Caco-2 (cell line): ENCODE results near the gene TMEM88. TPM values are rescaled to one million over a fixed set of nuclear protein-coding genes. Genes with fewer than 3 reads are reported as not detected.

Experiments used
- BruUV-seq: library from RNA; stranded (reverse); fragments of 400-500 nt; replicated peaks from 2 replicates; lab custom pipeline; 2021; lab: Mats Ljungman, UMichigan
- CTCF ChIA-PET: fragments of 300-600 bp; sonication (Branson Sonifier 250); formaldehyde crosslinking; loops from one replicate; lab custom pipeline; 2022; ENCODE audit warnings: antibody characterized with exemption; lab: Charles Lee
- POLR2A ChIA-PET: fragments of 300-600 bp; sonication (Branson Sonifier 250); formaldehyde crosslinking; loops from one replicate; lab custom pipeline; 2022; ENCODE audit warnings: antibody characterized with exemption; lab: Charles Lee
- DNase-seq, 2 experiments: peaks; one replicate each; pipeline versions ENCODE4 v3.0.0 to v3.0.0-alpha.2; 2020 to 2022
- H3K27me3 ChIP-seq: replicated peaks from 2 replicates; pipeline ENCODE4 v1.6.0; 2011; ENCODE audit warnings: low read length; ENCODE audit not compliant: control insufficient read depth, insufficient read depth
- H3K36me3 ChIP-seq: 2 replicates; pipeline ENCODE4 v1.5.1; 2011; ENCODE audit warnings: low read length; ENCODE audit not compliant: control insufficient read depth, insufficient read depth
- H3K4me1 ChIP-seq: fragments of 250-450 bp; sonication (Bioruptor Pico); 2 replicates; pipeline ENCODE4 v1.5.1; 2020; ENCODE audit warnings: mild to moderate bottlenecking
- H3K4me3 ChIP-seq: 2 replicates; pipeline ENCODE4 v1.5.1; 2011; ENCODE audit warnings: low read depth, mild to moderate bottlenecking, control low read depth, low read length
- H3K9me3 ChIP-seq: fragments of 250-450 bp; sonication (Bioruptor Pico); 2 replicates; pipeline ENCODE4 v1.5.1; 2020; ENCODE audit warnings: mild to moderate bottlenecking, moderate library complexity
- H3K27ac Mint-ChIP-seq: one replicate; pipeline ENCODE4 v1.8.0; 2022; ENCODE audit warnings: mixed read lengths; ENCODE audit not compliant: unreplicated experiment
- H3K27me3 Mint-ChIP-seq: one replicate; pipeline ENCODE4 v1.8.0; 2022; ENCODE audit warnings: mixed read lengths; ENCODE audit not compliant: insufficient read depth, unreplicated experiment
- H3K36me3 Mint-ChIP-seq: one replicate; pipeline ENCODE4 v1.8.0; 2022; ENCODE audit warnings: mild to moderate bottlenecking, mixed read lengths; ENCODE audit not compliant: insufficient read depth, unreplicated experiment
- H3K4me1 Mint-ChIP-seq: one replicate; pipeline ENCODE4 v1.8.0; 2022; ENCODE audit warnings: low read depth, mixed read lengths; ENCODE audit not compliant: unreplicated experiment
- H3K4me3 Mint-ChIP-seq: one replicate; pipeline ENCODE4 v1.8.0; 2022; ENCODE audit warnings: mild to moderate bottlenecking, moderate library complexity, mixed read lengths; ENCODE audit not compliant: unreplicated experiment
- H3K9me3 Mint-ChIP-seq: one replicate; pipeline ENCODE4 v1.8.0; 2022; ENCODE audit warnings: mixed read lengths; ENCODE audit not compliant: unreplicated experiment
- CTCF ChIP-seq, 2 experiments: fragments of 200-600 bp in 1 of 2; IDR thresholded peaks; 1 replicate in 1 of 2; 2 replicates in 1 of 2; pipeline versions ENCODE4 v1.5.1 to v1.8.0; 2011 to 2022; ENCODE audit warnings: antibody characterized with exemption in 1 of 2, control low read depth in 1 of 2, inconsistent platforms in 1 of 2, low read depth in 1 of 2, low read length in 1 of 2, mild to moderate bottlenecking in 1 of 2, moderate library complexity in 1 of 2; ENCODE audit not compliant: insufficient read depth in 1 of 2, severe bottlenecking in 1 of 2, unreplicated experiment in 1 of 2
- intact Hi-C: fragments of 100-400 bp; cut with micrococcal nuclease; formaldehyde crosslinking; loops from one replicate; pipeline ENCODE4 v1.10.0; 2022; ENCODE audit not compliant: unreplicated experiment
- total RNA-seq: library from RNA; stranded (reverse); gene quantifications from 2 replicates; pipeline ENCODE4 v1.2.3, GENCODE V29; 2022

The TMEM88 gene
- total RNA-seq, 1 experiment from 2014 or later = 2.5 TPM

- H3K4me1 ChIP-seq = peaks cover 6% of the 10 kb centered on the region
- H3K9me3 ChIP-seq = no peaks in the 10 kb centered on the region
- H3K4me3 Mint-ChIP-seq = no peak overlapping the region
- no peaks in the 10 kb centered on the region for H3K9me3 Mint-ChIP-seq
- no TSS peak for BruUV-seq
- no peak for TF ChIP-seq CTCF (IDR thresholded peaks at IDR 0.05; ENCODE audit: insufficient read depth in 1 of 2, low read depth in 1 of 2, low read length in 1 of 2, severe bottlenecking in 1 of 2, unreplicated experiment in 1 of 2)
- no peaks in the 10 kb centered on the region for H3K27me3 ChIP-seq
- CTCF ChIA-PET = interaction anchor here (0.6 to 1.0 kb wide), 2 partner anchors 76 to 78 kb away, joined by 3 to 5 read pairs; no protein-coding TSS in a partner anchor
- H3K4me3 ChIP-seq = no peak overlapping the region
- no peaks in the 10 kb centered on the region for H3K36me3 Mint-ChIP-seq
- POLR2A ChIA-PET = no interaction called here
- H3K27me3 Mint-ChIP-seq = no peaks in the 10 kb centered on the region
- intact Hi-C loops = loop anchor here (1.0 to 5.0 kb wide), 3 partner anchors 35 to 79 kb away; partner anchors contain the start of gene NAA38
- no peaks in the 10 kb centered on the region for H3K36me3 ChIP-seq
- DNase-seq = no peak
- H3K27ac Mint-ChIP-seq = no peak overlapping the region
- H3K4me1 Mint-ChIP-seq = peaks cover 11% of the 10 kb centered on the region
Measured at GRCh38 chr17:7822126-7822525, 32.7 kb upstream of the TMEM88 start.

GRCh38 chr17:7823581-7824001, 31.3 kb upstream of the TMEM88 start:
- Histone ChIP-seq H3K4me3 (no peak overlapping the region), H3K4me1 (no peaks in the 10 kb centered on the region), H3K9me3 (no peaks in the 10 kb centered on the region), H3K27me3 (no peaks in the 10 kb centered on the region), H3K36me3 (no peaks in the 10 kb centered on the region)
- BruUV-seq = no TSS peak
- TF ChIP-seq CTCF (IDR thresholded peaks at IDR 0.05; ENCODE audit: insufficient read depth in 1 of 2, low read depth in 1 of 2, low read length in 1 of 2, severe bottlenecking in 1 of 2, unreplicated experiment in 1 of 2) = no peak
- ChIA-PET POLR2A (no interaction called here), CTCF (no interaction called here)
- no peaks in the 10 kb centered on the region for H3K27me3 Mint-ChIP-seq
- no peak for DNase-seq
- no peaks in the 10 kb centered on the region for H3K9me3 Mint-ChIP-seq
- no peaks in the 10 kb centered on the region for H3K36me3 Mint-ChIP-seq
- peaks cover 10% of the 10 kb centered on the region for H3K4me1 Mint-ChIP-seq
- intact Hi-C loops = loop anchor here (5.0 kb wide), 1 partner anchor 74 kb away; no protein-coding TSS in a partner anchor
- no peak overlapping the region for H3K4me3 Mint-ChIP-seq
- H3K27ac Mint-ChIP-seq = no peak overlapping the region

- Mint-ChIP-seq H3K4me1 (peaks cover 10% of the 10 kb centered on the region), H3K9me3 (no peaks in the 10 kb centered on the region), H3K36me3 (no peaks in the 10 kb centered on the region), H3K4me3 (no peak overlapping the region), H3K27ac (no peak overlapping the region), H3K27me3 (no peaks in the 10 kb centered on the region)
- Histone ChIP-seq H3K4me3 (no peak overlapping the region), H3K9me3 (no peaks in the 10 kb centered on the region), H3K4me1 (no peaks in the 10 kb centered on the region), H3K27me3 (no peaks in the 10 kb centered on the region), H3K36me3 (no peaks in the 10 kb centered on the region)
- ChIA-PET POLR2A (no interaction called here), CTCF (interaction anchor here (0.8 to 1.2 kb wide), 3 partner anchors 33 to 81 kb away, joined by 3 to 5 read pairs (median 5); partner anchors contain the start of gene NAA38)
- intact Hi-C loops = loop anchor here (5.0 kb wide), 1 partner anchor 73 kb away; no protein-coding TSS in a partner anchor
- BruUV-seq = no TSS peak
- no peak for DNase-seq
- TF ChIP-seq CTCF (IDR thresholded peaks at IDR 0.05; ENCODE audit: insufficient read depth in 1 of 2, low read depth in 1 of 2, low read length in 1 of 2, severe bottlenecking in 1 of 2, unreplicated experiment in 1 of 2) = no peak
Measured at GRCh38 chr17:7824021-7824924, 30.6 kb upstream of the TMEM88 start.
